Measurements from ENCODE around the gene LIPT1.
A peak's percentile ranks its signal among the peaks of the same experiment; 100 is the strongest.
"Not testable (repeated sequence)": the region's sequence is repeated elsewhere in the genome, so short reads cannot be mapped to it uniquely, and the experiment has no call there.

Gene LIPT1

GRCh38 chr2:99192364-99192763 lies 37.6 kb downstream of the LIPT1 start:
- H3K4me3 Mint-ChIP-seq, DNase-seq, H3K27ac Mint-ChIP-seq, H3K27me3 Mint-ChIP-seq, H3K9me3 Mint-ChIP-seq: not testable (repeated sequence)
- H3K36me3 Mint-ChIP-seq (ENCODE audit: low read depth): peaks cover 85% of the 10 kb centered on the region
- H3K4me1 Mint-ChIP-seq (ENCODE audit: low read depth): peaks cover 16% of the 10 kb centered on the region

- peaks cover 3% of the 10 kb centered on the region for H3K4me1 Mint-ChIP-seq (ENCODE audit: low read depth)
- peak overlapping the region; percentile 24 for H3K27ac Mint-ChIP-seq
- H3K27me3 Mint-ChIP-seq: no peaks in the 10 kb centered on the region
- DNase-seq: no peak
- no peak overlapping the region for H3K4me3 Mint-ChIP-seq
- H3K36me3 Mint-ChIP-seq (ENCODE audit: low read depth): peaks cover 67% of the 10 kb centered on the region
- no peaks in the 10 kb centered on the region for H3K9me3 Mint-ChIP-seq
These were observed 43.5 kb downstream of the LIPT1 start for GRCh38 chr2:99198103-99198841.

- H3K36me3 Mint-ChIP-seq (ENCODE audit: low read depth): peaks cover 59% of the 10 kb centered on the region
- H3K9me3 Mint-ChIP-seq: no peaks in the 10 kb centered on the region
- H3K4me1 Mint-ChIP-seq (ENCODE audit: low read depth): peaks cover 3% of the 10 kb centered on the region
- H3K27me3 Mint-ChIP-seq: no peaks in the 10 kb centered on the region
- H3K4me3 Mint-ChIP-seq: no peak overlapping the region
- peak overlapping the region; percentile 18 for H3K27ac Mint-ChIP-seq
- DNase-seq: no peak
These were observed 45.5 kb downstream of the LIPT1 start for GRCh38 chr2:99200076-99200800.

- peaks cover 3% of the 10 kb centered on the region for H3K4me1 Mint-ChIP-seq (ENCODE audit: low read depth)
- no peak for DNase-seq
- H3K4me3 Mint-ChIP-seq: no peak overlapping the region
- H3K27me3 Mint-ChIP-seq: no peaks in the 10 kb centered on the region
- H3K36me3 Mint-ChIP-seq (ENCODE audit: low read depth): peaks cover 51% of the 10 kb centered on the region
- H3K9me3 Mint-ChIP-seq: peaks cover 5% of the 10 kb centered on the region
- peak overlapping the region; percentile 5 for H3K27ac Mint-ChIP-seq
These were observed 47.4 kb downstream of the LIPT1 start for GRCh38 chr2:99201959-99202678.

- H3K27me3 Mint-ChIP-seq: no peaks in the 10 kb centered on the region
- peaks cover 41% of the 10 kb centered on the region for H3K36me3 Mint-ChIP-seq (ENCODE audit: low read depth)
- peaks cover 5% of the 10 kb centered on the region for H3K9me3 Mint-ChIP-seq
- DNase-seq: no peak
- H3K27ac Mint-ChIP-seq: no peak overlapping the region
- no peak overlapping the region for H3K4me3 Mint-ChIP-seq
- peaks cover 1% of the 10 kb centered on the region for H3K4me1 Mint-ChIP-seq (ENCODE audit: low read depth)
These were observed 50.7 kb downstream of the LIPT1 start for GRCh38 chr2:99205491-99205890.
